SK-N-SH (cell line): ENCODE results near the gene CCS. TPM values are rescaled to one million over a fixed set of nuclear protein-coding genes. Genes with fewer than 3 reads are reported as not detected.

Experiments
- CTCF ChIA-PET: fragments of 300-600, 350-600 bp; formaldehyde crosslinking; extraction: SDS; loops from one replicate; lab custom pipeline; 2021; lab: Yijun Ruan, JAX
- POLR2A ChIA-PET: fragments of 350-600 bp; sonication (Branson Sonifier 250); formaldehyde crosslinking; extraction: SDS; loops from one replicate; lab custom pipeline; 2020; ENCODE audit warnings: antibody characterized with exemption, inconsistent platforms; lab: Yijun Ruan, JAX
- DNase-seq: peaks from one replicate; pipeline ENCODE4 v3.0.0; 2012
- H2AFZ ChIP-seq: fragments of 200-600 bp; sonication (generic); 2 replicates; pipeline ENCODE4 v1.8.1; 2016; ENCODE audit warnings: antibody characterized with exemption, mild to moderate bottlenecking, low read depth
- H3F3A ChIP-seq: fragments of 200-600 bp; sonication (generic); replicated peaks from 2 replicates; pipeline ENCODE3; 2016; ENCODE audit warnings: antibody characterized with exemption, mild to moderate bottlenecking; ENCODE audit not compliant: insufficient read depth
- H3K27ac ChIP-seq, 2 experiments: fragments of 200-500 bp in 1 of 2; fragments of 200-600 bp in 1 of 2; sonication (Bioruptor generic) in 1 of 2; sonication (generic), shearing (Covaris generic) in 1 of 2; 2 replicates each; pipeline versions ENCODE4 v1.5.1 to v1.6.1; 2014 to 2016; ENCODE audit warnings: low read depth in 2 of 2, inconsistent platforms in 1 of 2, low read length in 1 of 2, mild to moderate bottlenecking in 1 of 2, mixed read lengths in 1 of 2
- H3K27me3 ChIP-seq: fragments of 200-600 bp; sonication (generic), shearing (Covaris generic); 2 replicates; pipeline ENCODE4 v1.6.1; 2016; ENCODE audit warnings: mixed run types; ENCODE audit not compliant: insufficient read depth
- H3K36me3 ChIP-seq, 2 experiments: fragments of 200-500 bp in 1 of 2; fragments of 200-600 bp in 1 of 2; sonication (Bioruptor generic) in 1 of 2; sonication (generic) in 1 of 2; replicated peaks in 1 of 2; 2 replicates each; pipeline versions ENCODE3 to v1.5.1; 2014 to 2016; ENCODE audit warnings: low read length in 1 of 2, mild to moderate bottlenecking in 1 of 2; ENCODE audit not compliant: insufficient read depth in 2 of 2, control insufficient read depth in 1 of 2
- H3K4me1 ChIP-seq, 2 experiments: fragments of 200-500 bp in 1 of 2; fragments of 200-600 bp in 1 of 2; sonication (Bioruptor generic) in 1 of 2; sonication (generic), shearing (Covaris generic) in 1 of 2; 2 replicates each; pipeline versions ENCODE4 v1.5.1 to v1.6.1; 2014 to 2016; ENCODE audit warnings: low read depth in 1 of 2, low read length in 1 of 2, mixed run types in 1 of 2; ENCODE audit not compliant: insufficient read depth in 2 of 2, control insufficient read depth in 1 of 2
- H3K4me2 ChIP-seq: fragments of 200-600 bp; sonication (generic), shearing (Covaris generic); 2 replicates; pipeline ENCODE4 v1.6.1; 2017; ENCODE audit warnings: mixed run types
- H3K4me3 ChIP-seq, 2 experiments: fragments of 200-500 bp in 1 of 2; fragments of 200-600 bp in 1 of 2; sonication (Bioruptor generic) in 1 of 2; sonication (generic), shearing (Covaris generic) in 1 of 2; 2 replicates each; pipeline versions ENCODE4 v1.5.1 to v1.8.1; 2014 to 2016; ENCODE audit warnings: low read depth in 2 of 2, inconsistent platforms in 1 of 2, low read length in 1 of 2, mild to moderate bottlenecking in 1 of 2, mixed read lengths in 1 of 2, moderate library complexity in 1 of 2
- H3K79me2 ChIP-seq: fragments of 200-600 bp; sonication (generic); 2 replicates; pipeline ENCODE4 v1.8.1; 2017; ENCODE audit warnings: mild to moderate bottlenecking; ENCODE audit not compliant: insufficient read depth
- H3K9ac ChIP-seq: fragments of 200-600 bp; sonication (generic); 2 replicates; pipeline ENCODE4 v1.6.1; 2017; ENCODE audit warnings: mixed run types
- H3K9me2 ChIP-seq: fragments of 200-600 bp; sonication (generic); 2 replicates; pipeline ENCODE4 v1.6.1; 2017; ENCODE audit warnings: mixed run types
- H3K9me3 ChIP-seq: fragments of 200-600 bp; sonication (generic); 2 replicates; pipeline ENCODE4 v1.6.1; 2017; ENCODE audit warnings: mixed run types, mild to moderate bottlenecking, moderate library complexity
- H4K20me1 ChIP-seq: fragments of 200-600 bp; sonication (generic); 2 replicates; pipeline ENCODE4 v1.6.1; 2017; ENCODE audit warnings: mild to moderate bottlenecking, mixed run types; ENCODE audit not compliant: insufficient read depth
- CHD2 ChIP-seq: fragments of 150-350 bp; IDR thresholded peaks from 2 replicates; pipeline ENCODE4 v1.6.1; 2018; ENCODE audit warnings: low read length; ENCODE audit not compliant: partially characterized antibody
- ELF1 ChIP-seq: IDR thresholded peaks from 2 replicates; pipeline ENCODE4 v1.4.0; 2012
- EP300 ChIP-seq, 2 experiments: IDR thresholded peaks; 2 replicates each; pipeline versions ENCODE4 v1.4.0 to v1.6.1; 2012; ENCODE audit warnings: borderline replicate concordance in 1 of 2, low read depth in 1 of 2, low read length in 1 of 2
- FOSL2 ChIP-seq: IDR thresholded peaks from 2 replicates; pipeline ENCODE4 v1.4.0; 2012; ENCODE audit warnings: low read depth, mild to moderate bottlenecking, moderate library complexity, borderline replicate concordance
- FOXJ3 ChIP-seq: sonication (generic); formaldehyde crosslinking; IDR thresholded peaks from 2 replicates; pipeline ENCODE4 v1.5.1; 2020; ENCODE audit warnings: mild to moderate bottlenecking, missing genetic modification reagents
- GABPA ChIP-seq: IDR thresholded peaks from 2 replicates; pipeline ENCODE4 v1.4.0; 2012; ENCODE audit warnings: low read depth, mild to moderate bottlenecking
- MXI1 ChIP-seq: IDR thresholded peaks from 2 replicates; pipeline ENCODE4 v1.6.1; 2012; ENCODE audit warnings: mild to moderate bottlenecking, low read depth, low read length, improper control_type of control experiment
- POLR2AphosphoS5 ChIP-seq: IDR thresholded peaks from 2 replicates; pipeline ENCODE4 v1.6.1; 2012; ENCODE audit warnings: low read depth, low read length
- RFX5 ChIP-seq: IDR thresholded peaks from 2 replicates; pipeline ENCODE4 v1.6.1; 2012; ENCODE audit warnings: mild to moderate bottlenecking, improper control_type of control experiment, low read length
- SIN3A ChIP-seq: IDR thresholded peaks from 2 replicates; pipeline ENCODE4 v1.6.1; 2012; ENCODE audit warnings: low read depth, mild to moderate bottlenecking, low read length, moderate library complexity, borderline replicate concordance
- SMC3 ChIP-seq: IDR thresholded peaks from 2 replicates; pipeline ENCODE4 v1.6.1; 2012; ENCODE audit warnings: low read depth, low read length, improper control_type of control experiment
- TAF1 ChIP-seq: IDR thresholded peaks from 2 replicates; pipeline ENCODE4 v1.6.1; 2012; ENCODE audit warnings: low read depth, mild to moderate bottlenecking, low read length, moderate library complexity, borderline replicate concordance
- TCF12 ChIP-seq: IDR thresholded peaks from 2 replicates; pipeline ENCODE4 v1.4.0; 2012
- TEAD4 ChIP-seq: IDR thresholded peaks from 2 replicates; pipeline ENCODE4 v1.4.0; 2012; ENCODE audit warnings: mild to moderate bottlenecking, borderline replicate concordance; ENCODE audit not compliant: insufficient read depth
- YY1 ChIP-seq: IDR thresholded peaks from 2 replicates; pipeline ENCODE4 v1.4.0; 2012; ENCODE audit warnings: low read depth, mild to moderate bottlenecking
- ZBTB33 ChIP-seq: IDR thresholded peaks from 2 replicates; pipeline ENCODE4 v1.4.0; 2012; ENCODE audit warnings: low read depth, borderline replicate concordance
- WGBS: methylation state at CpG from one replicate; pipeline ENCODE4 v1.1.6; 2017; ENCODE audit warnings: low lambda C conversion rate; 5-methylcytosine and 5-hydroxymethylcytosine counted together
- polyA plus RNA-seq, 3 experiments: library from polyadenylated mRNA; depleted of rRNA; stranded (reverse); fragments of >200 nt; gene quantifications; 2 replicates each; pipeline ENCODE4 v1.2.3, GENCODE V29; 2012
- TF ChIP-seq, protein P1 (sequence below): fragments of 150-350 bp; IDR thresholded peaks from 2 replicates; pipeline ENCODE4 v1.6.1; 2016; ENCODE audit warnings: mild to moderate bottlenecking, low read depth, low read length
- TF ChIP-seq, protein P2 (sequence below): IDR thresholded peaks from 2 replicates; pipeline ENCODE4 v1.4.0; 2012; ENCODE audit warnings: low read depth, borderline replicate concordance
- TF ChIP-seq, protein P3 (sequence below): IDR thresholded peaks from 2 replicates; pipeline ENCODE4 v1.6.1; 2012; ENCODE audit warnings: mild to moderate bottlenecking, low read depth, low read length, moderate library complexity
- TF ChIP-seq, protein P4 (sequence below): fragments of 150-350 bp; IDR thresholded peaks from 2 replicates; pipeline ENCODE4 v1.6.1; 2017; ENCODE audit warnings: antibody characterized with exemption, low read length, low read depth, borderline replicate concordance
- TF ChIP-seq, protein P5 (sequence below): IDR thresholded peaks from 2 replicates; pipeline ENCODE4; 2012

Gene CCS
- polyA plus RNA-seq, 1 of the 3 experiments (the other 2 are of a cell fraction): 56.1 TPM

DNA sequence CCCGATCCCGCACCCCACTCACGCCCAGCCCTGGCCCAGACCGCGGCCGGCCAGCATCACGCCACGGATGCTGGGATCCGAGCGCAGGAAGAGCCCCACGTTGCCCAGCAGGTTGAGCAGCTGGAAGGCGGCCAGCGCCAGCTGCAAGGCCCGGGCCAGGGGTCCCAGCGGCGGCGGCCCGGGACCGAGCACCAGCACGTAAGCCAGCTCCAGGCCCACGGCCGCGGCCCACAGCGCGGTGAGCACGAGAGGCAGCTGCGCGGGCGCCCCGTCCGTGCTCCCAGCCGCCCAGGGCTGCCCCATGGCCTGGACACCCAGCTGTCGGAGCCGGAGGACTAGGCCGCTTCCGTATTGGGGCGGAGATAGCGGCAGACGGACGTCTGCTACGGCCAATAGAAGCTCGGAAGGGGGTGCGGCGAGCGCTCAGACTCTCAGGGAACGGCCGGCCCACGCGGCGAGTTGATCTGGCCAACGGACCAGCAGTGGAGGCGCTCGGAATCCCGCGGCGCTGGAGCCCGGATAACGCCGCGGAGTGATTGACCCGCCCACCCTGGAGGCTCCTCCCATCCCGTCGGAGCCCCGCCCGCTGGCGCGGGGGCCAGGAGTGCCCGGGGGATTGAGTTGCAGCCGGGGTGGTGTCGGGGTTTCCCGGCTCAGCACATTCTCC, 47.2 kb upstream of the CCS start, which contains the start of gene ZDHHC24:
Gene ZDHHC24 (minus strand): TSS at position 348 of the 667 bp plus-strand sequence. CDS start 45 bp downstream, at position 303.
- ChIA-PET POLR2A (interaction anchor here (0.6 to 1.8 kb wide), 7 partner anchors 14 to 133 kb away, joined by 3 to 9 read pairs (median 4); partner anchors contain the start of genes BBS1 and CTSF), CTCF (interaction anchor here (0.6 to 2.8 kb wide), 7 partner anchors 9 to 1229 kb away, joined by 3 to 20 read pairs (median 4); partner anchors contain the start of gene RBM4B)
- TF ChIP-seq YY1 (no peak), ZBTB33 (peak; percentile 45; the same call in 1 of the 2 replicates), POLR2AphosphoS5 (peak; percentile 56; the same call in 1 of the 2 replicates), TEAD4 (no peak), EP300 (IDR thresholded peaks at IDR 0.05; ENCODE audit: borderline replicate concordance in 1 of 2, low read depth in 1 of 2, low read length in 1 of 2) (no peak), ELF1 (peak; percentile 96), MXI1 (peak; percentile 91), FOSL2 (no peak), TCF12 (no peak), RFX5 (0 out of 2 replicates have a peak, but pooled peaks have one; percentile 24), GABPA (peak; percentile 55), FOXJ3 (CRISPR knock-in tag) (no peak), SMC3 (no peak), SIN3A (peak; percentile 85; the same call in 1 of the 2 replicates), TAF1 (peak; percentile 61; the same call in 1 of the 2 replicates), CHD2 (peak; percentile 78)
- TF ChIP-seq, protein P1, sequence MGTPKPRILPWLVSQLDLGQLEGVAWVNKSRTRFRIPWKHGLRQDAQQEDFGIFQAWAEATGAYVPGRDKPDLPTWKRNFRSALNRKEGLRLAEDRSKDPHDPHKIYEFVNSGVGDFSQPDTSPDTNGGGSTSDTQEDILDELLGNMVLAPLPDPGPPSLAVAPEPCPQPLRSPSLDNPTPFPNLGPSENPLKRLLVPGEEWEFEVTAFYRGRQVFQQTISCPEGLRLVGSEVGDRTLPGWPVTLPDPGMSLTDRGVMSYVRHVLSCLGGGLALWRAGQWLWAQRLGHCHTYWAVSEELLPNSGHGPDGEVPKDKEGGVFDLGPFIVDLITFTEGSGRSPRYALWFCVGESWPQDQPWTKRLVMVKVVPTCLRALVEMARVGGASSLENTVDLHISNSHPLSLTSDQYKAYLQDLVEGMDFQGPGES: peak; percentile 43
- TF ChIP-seq, protein P2, sequence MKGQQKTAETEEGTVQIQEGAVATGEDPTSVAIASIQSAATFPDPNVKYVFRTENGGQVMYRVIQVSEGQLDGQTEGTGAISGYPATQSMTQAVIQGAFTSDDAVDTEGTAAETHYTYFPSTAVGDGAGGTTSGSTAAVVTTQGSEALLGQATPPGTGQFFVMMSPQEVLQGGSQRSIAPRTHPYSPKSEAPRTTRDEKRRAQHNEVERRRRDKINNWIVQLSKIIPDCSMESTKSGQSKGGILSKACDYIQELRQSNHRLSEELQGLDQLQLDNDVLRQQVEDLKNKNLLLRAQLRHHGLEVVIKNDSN: no peak
- TF ChIP-seq, protein P3, sequence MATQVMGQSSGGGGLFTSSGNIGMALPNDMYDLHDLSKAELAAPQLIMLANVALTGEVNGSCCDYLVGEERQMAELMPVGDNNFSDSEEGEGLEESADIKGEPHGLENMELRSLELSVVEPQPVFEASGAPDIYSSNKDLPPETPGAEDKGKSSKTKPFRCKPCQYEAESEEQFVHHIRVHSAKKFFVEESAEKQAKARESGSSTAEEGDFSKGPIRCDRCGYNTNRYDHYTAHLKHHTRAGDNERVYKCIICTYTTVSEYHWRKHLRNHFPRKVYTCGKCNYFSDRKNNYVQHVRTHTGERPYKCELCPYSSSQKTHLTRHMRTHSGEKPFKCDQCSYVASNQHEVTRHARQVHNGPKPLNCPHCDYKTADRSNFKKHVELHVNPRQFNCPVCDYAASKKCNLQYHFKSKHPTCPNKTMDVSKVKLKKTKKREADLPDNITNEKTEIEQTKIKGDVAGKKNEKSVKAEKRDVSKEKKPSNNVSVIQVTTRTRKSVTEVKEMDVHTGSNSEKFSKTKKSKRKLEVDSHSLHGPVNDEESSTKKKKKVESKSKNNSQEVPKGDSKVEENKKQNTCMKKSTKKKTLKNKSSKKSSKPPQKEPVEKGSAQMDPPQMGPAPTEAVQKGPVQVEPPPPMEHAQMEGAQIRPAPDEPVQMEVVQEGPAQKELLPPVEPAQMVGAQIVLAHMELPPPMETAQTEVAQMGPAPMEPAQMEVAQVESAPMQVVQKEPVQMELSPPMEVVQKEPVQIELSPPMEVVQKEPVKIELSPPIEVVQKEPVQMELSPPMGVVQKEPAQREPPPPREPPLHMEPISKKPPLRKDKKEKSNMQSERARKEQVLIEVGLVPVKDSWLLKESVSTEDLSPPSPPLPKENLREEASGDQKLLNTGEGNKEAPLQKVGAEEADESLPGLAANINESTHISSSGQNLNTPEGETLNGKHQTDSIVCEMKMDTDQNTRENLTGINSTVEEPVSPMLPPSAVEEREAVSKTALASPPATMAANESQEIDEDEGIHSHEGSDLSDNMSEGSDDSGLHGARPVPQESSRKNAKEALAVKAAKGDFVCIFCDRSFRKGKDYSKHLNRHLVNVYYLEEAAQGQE: no peak
- TF ChIP-seq, protein P4, sequence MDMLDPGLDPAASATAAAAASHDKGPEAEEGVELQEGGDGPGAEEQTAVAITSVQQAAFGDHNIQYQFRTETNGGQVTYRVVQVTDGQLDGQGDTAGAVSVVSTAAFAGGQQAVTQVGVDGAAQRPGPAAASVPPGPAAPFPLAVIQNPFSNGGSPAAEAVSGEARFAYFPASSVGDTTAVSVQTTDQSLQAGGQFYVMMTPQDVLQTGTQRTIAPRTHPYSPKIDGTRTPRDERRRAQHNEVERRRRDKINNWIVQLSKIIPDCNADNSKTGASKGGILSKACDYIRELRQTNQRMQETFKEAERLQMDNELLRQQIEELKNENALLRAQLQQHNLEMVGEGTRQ: no peak
- TF ChIP-seq, protein P5, sequence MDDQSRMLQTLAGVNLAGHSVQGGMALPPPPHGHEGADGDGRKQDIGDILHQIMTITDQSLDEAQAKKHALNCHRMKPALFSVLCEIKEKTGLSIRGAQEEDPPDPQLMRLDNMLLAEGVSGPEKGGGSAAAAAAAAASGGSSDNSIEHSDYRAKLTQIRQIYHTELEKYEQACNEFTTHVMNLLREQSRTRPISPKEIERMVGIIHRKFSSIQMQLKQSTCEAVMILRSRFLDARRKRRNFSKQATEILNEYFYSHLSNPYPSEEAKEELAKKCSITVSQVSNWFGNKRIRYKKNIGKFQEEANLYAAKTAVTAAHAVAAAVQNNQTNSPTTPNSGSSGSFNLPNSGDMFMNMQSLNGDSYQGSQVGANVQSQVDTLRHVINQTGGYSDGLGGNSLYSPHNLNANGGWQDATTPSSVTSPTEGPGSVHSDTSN: peak; percentile 99

More for the DNA sequence above, 47.2 kb upstream of the CCS start, which contains the start of gene ZDHHC24:
- Histone ChIP-seq H2AFZ (peak within 1 kb of the TSS; percentile 98), H3K9ac (peak within 1 kb of the TSS; percentile 86), H3K36me3 (peaks cover 1 to 9% of the 10 kb centered on the region in 2 experiments), H3K9me3 (no peaks in the 10 kb centered on the region), H3K79me2 (peaks cover 7% of the 10 kb centered on the region), H3K27me3 (no peaks in the 10 kb centered on the region), H3K9me2 (no peaks in the 10 kb centered on the region), H3F3A (peaks cover 4% of the 10 kb centered on the region), H3K4me3 (peak within 1 kb of the TSS; percentile 84 to 88), H4K20me1 (no peaks in the 10 kb centered on the region), H3K27ac (peak within 1 kb of the TSS; percentile 39 to 64; a peak in 3 of 4 replicates), H3K4me2 (peak within 1 kb of the TSS; percentile 89), H3K4me1 (peaks cover 0 to 10% of the 10 kb centered on the region in 2 experiments; a peak in 1 of 4 replicates)
- peak; percentile 99 for DNase-seq
- 0% methylated on average over 13 of the region's 71 CpGs for WGBS
